Mucosa of descending colon (tissue), 3 donors: ENCODE measurements around the gene RAB20. TPM values are rescaled to one million over a fixed set of nuclear protein-coding genes. Genes with fewer than 3 reads are reported as not detected.

Experiments
- ATAC-seq: fragments of 200-7000 bp; cut with Tn5 transposase; one replicate; pipeline ENCODE4 v1.9.1; 2020; ENCODE audit warnings: mild to moderate bottlenecking, moderate library complexity
- DNase-seq, 3 donors: peaks; one replicate each; pipeline ENCODE4 v3.0.0-alpha.2; 2020
- H3K36me3 ChIP-seq: fragments of 200-600 bp; one replicate; pipeline ENCODE4 v1.8.0; 2021; ENCODE audit warnings: low read depth, mild to moderate bottlenecking
- H3K4me1 ChIP-seq: fragments of 200-600 bp; one replicate; pipeline ENCODE4 v1.8.0; 2021; ENCODE audit warnings: low read depth, mild to moderate bottlenecking
- H3K4me3 ChIP-seq: fragments of 200-600 bp; one replicate; pipeline ENCODE4 v1.8.0; 2021; ENCODE audit warnings: mild to moderate bottlenecking
- H3K9me3 ChIP-seq: fragments of 200-600 bp; one replicate; pipeline ENCODE4 v1.8.0; 2021; ENCODE audit warnings: mild to moderate bottlenecking
- CTCF ChIP-seq: fragments of 200-600 bp; IDR thresholded peaks from one replicate; pipeline ENCODE4 v1.8.0; 2022; ENCODE audit warnings: antibody characterized with exemption, mild to moderate bottlenecking
- intact Hi-C, 2 donors: fragments of 100-400 bp; cut with DNase I in 1 of 2; cut with micrococcal nuclease in 1 of 2; formaldehyde crosslinking; loops; one replicate each; pipeline versions ENCODE4 v1.11.0 to v1.11.1; 2022; cut with DNase I, micrococcal nuclease
- total RNA-seq, 3 donors: library from RNA; stranded (reverse); fragmentation: NEBNext Ultra II Directional in 2 of 3; extraction: Animal tissue kit (Norgen Biotek cat#: 25700) in 2 of 3; gene quantifications; one replicate each; pipeline versions ENCODE4 v1.2.1 to v1.2.4, GENCODE V29; 2021 to 2023
- donor health status: DM: no; HTN: no; CAD: no; lungs with moderate emphysema.
- donor health status: DM: no; HTN: no; CAD: no.
- donor health status: DM: no; HTN: yes; CAD: no.

Gene RAB20
- total RNA-seq, 3 donors from 2014 or later, result 24.4 to 45.2 (median 33.7) TPM

- Histone ChIP-seq H3K4me1 (no peaks in the 10 kb centered on the region), H3K4me3 (no peak overlapping the region), H3K9me3 (no peaks in the 10 kb centered on the region), H3K36me3 (no peaks in the 10 kb centered on the region)
- intact Hi-C loops, result no loop called here
- no peak for ATAC-seq
- TF ChIP-seq CTCF, result no peak
- DNase-seq, result no peak
Measured at GRCh38 chr13:110484290-110485048, 77.1 kb downstream of the RAB20 start.

- no peak overlapping the region for H3K4me3 ChIP-seq
- DNase-seq (no peak), ATAC-seq (no peak)
- H3K9me3 ChIP-seq, result no peaks in the 10 kb centered on the region
- no peaks in the 10 kb centered on the region for H3K4me1 ChIP-seq
- TF ChIP-seq CTCF, result no peak
- H3K36me3 ChIP-seq, result no peaks in the 10 kb centered on the region
- intact Hi-C loops, result no loop called here
Measured at GRCh38 chr13:110483386-110483968, 78.0 kb downstream of the RAB20 start.

- no peaks in the 10 kb centered on the region for H3K4me1 ChIP-seq
- H3K9me3 ChIP-seq, result no peaks in the 10 kb centered on the region
- TF ChIP-seq CTCF, result no peak
- peak; percentile 31 for ATAC-seq
- H3K4me3 ChIP-seq, result no peak overlapping the region
- H3K36me3 ChIP-seq, result no peaks in the 10 kb centered on the region
- DNase-seq, result no peak
- intact Hi-C loops, result no loop called here
Measured at GRCh38 chr13:110480161-110480560, 81.4 kb downstream of the RAB20 start.

GRCh38 chr13:110479648-110480047 lies 81.9 kb downstream of the RAB20 start:
- intact Hi-C loops, result no loop called here
- DNase-seq (no peak), ATAC-seq (no peak)
- H3K4me1 ChIP-seq, result no peaks in the 10 kb centered on the region
- H3K9me3 ChIP-seq, result no peaks in the 10 kb centered on the region
- TF ChIP-seq CTCF, result no peak
- no peaks in the 10 kb centered on the region for H3K36me3 ChIP-seq
- no peak overlapping the region for H3K4me3 ChIP-seq

GRCh38 chr13:110479215-110479545 lies 82.3 kb downstream of the RAB20 start:
- no peaks in the 10 kb centered on the region for H3K9me3 ChIP-seq
- DNase-seq (no peak), ATAC-seq (no peak)
- intact Hi-C loops, result no loop called here
- TF ChIP-seq CTCF, result no peak
- no peaks in the 10 kb centered on the region for H3K4me1 ChIP-seq
- H3K4me3 ChIP-seq, result no peak overlapping the region
- no peaks in the 10 kb centered on the region for H3K36me3 ChIP-seq
